Progenitor cell of endocrine pancreas (in vitro differentiated cells): Measurements from ENCODE around the gene SYT5. TPM values are rescaled to one million over a fixed set of nuclear protein-coding genes. Genes with fewer than 3 reads are reported as not detected.
A peak's percentile ranks its signal among the peaks of the same experiment; 100 is the strongest.
"Not testable (repeated sequence)": the region's sequence is repeated elsewhere in the genome, so short reads cannot be mapped to it uniquely, and the experiment has no call there.

Experiments used
- DNase-seq: peaks from one replicate; pipeline ENCODE4 v3.0.0; 2021; ENCODE audit warnings: low spot score; ENCODE audit not compliant: unreplicated experiment
- H3K27ac Mint-ChIP-seq: 2 replicates; pipeline ENCODE4 v1.8.0; 2021; ENCODE audit warnings: mild to moderate bottlenecking, moderate library complexity, mixed read lengths
- H3K27me3 Mint-ChIP-seq: 2 replicates; pipeline ENCODE4 v1.8.0; 2021; ENCODE audit warnings: mixed read lengths
- H3K36me3 Mint-ChIP-seq: 2 replicates; pipeline ENCODE4 v1.8.0; 2022; ENCODE audit warnings: mixed read lengths; ENCODE audit not compliant: insufficient read depth
- H3K4me1 Mint-ChIP-seq: 2 replicates; pipeline ENCODE4 v1.8.0; 2021; ENCODE audit warnings: low read depth, mixed read lengths
- H3K4me3 Mint-ChIP-seq: 2 replicates; pipeline ENCODE4 v1.8.0; 2021; ENCODE audit warnings: low read depth, mild to moderate bottlenecking, moderate library complexity, mixed read lengths
- H3K9me3 Mint-ChIP-seq: 2 replicates; pipeline ENCODE4 v1.8.0; 2021; ENCODE audit warnings: low read depth, mixed read lengths
- CTCF ChIP-seq: fragments of 200-600 bp; sonication (generic); IDR thresholded peaks from one replicate; pipeline ENCODE4 v1.5.0; 2021; ENCODE audit warnings: antibody characterized with exemption, mild to moderate bottlenecking; ENCODE audit not compliant: unreplicated experiment
- total RNA-seq: library from RNA; stranded (reverse); gene quantifications from 2 replicates; pipeline ENCODE4 v1.2.1, GENCODE V29; 2021

SYT5 gene
- total RNA-seq, 1 donor from 2014 or later: 4.8 TPM

DNA sequence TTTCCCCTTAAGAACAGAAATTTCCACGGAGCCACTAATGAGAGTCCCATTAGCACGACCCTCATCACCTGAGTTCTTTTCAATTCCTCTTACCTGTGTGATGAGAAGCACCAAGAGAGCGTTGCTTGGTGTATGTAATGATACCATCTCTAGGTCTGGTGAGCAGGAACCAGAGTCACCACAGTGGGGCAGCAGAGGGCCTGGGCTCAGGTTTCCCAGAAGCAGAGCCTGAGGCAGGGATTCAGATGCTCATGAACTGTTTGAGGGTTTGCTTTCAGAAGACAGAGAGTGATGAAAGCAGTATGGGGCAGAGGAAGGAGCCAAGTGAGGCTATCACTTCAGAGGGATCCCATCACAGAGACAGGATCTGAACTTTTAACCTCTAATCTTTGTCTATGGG lies 32.4 kb upstream of the SYT5 start:
- peaks cover 10% of the 10 kb centered on the region for H3K4me1 Mint-ChIP-seq
- no peaks in the 10 kb centered on the region for H3K36me3 Mint-ChIP-seq
- peaks cover 23% of the 10 kb centered on the region for H3K27me3 Mint-ChIP-seq
- DNase-seq: no peak
- TF ChIP-seq CTCF: peak; percentile 32
- no peak overlapping the region for H3K27ac Mint-ChIP-seq
- H3K9me3 Mint-ChIP-seq: peaks cover 12% of the 10 kb centered on the region
- H3K4me3 Mint-ChIP-seq: no peak overlapping the region

DNA sequence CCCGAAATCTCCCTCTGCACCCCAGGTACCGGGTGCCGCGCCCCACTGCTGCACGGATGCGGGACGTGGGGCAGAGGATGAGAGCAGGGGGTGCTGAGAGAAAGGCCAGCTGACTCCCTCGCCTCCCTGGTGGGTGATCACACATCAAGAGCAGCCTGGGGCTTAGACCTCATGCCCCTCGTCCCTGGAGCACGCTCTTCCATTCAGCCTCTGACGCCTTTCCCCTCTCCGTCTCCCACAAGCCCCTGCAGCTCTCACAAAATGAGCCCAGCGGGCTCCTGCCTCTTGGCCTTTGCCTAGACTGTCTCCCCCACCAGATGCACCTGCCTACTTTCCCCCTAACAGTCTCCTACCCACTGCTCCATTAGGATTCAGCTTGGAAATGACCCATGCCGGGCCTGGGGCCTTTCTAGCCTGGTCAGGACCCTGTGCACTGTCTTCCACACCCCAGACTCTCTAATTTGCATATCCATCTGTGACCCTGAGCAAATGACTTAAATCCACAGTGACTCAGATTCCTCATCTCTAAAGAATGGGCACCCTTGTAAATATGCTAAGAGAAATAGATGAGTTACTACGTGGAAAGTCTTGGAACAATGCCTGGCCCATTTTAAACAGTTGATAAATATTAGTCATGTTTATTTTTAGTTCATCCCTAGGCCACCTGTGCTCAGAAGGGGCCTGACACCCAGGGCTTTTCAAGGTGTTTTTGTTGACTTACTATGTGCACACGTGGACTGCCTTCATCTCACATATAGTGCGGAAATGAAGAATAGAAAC lies 29.8 kb upstream of the SYT5 start:
- Mint-ChIP-seq H3K27ac (peak overlapping the region; percentile 42), H3K4me1 (peaks cover 7% of the 10 kb centered on the region), H3K36me3 (no peaks in the 10 kb centered on the region), H3K27me3 (peaks cover 18% of the 10 kb centered on the region), H3K9me3 (peaks cover 4% of the 10 kb centered on the region), H3K4me3 (no peak overlapping the region)
- TF ChIP-seq CTCF: no peak
- no peak for DNase-seq

GRCh38 chr19:55208880-55209692 lies 29.0 kb upstream of the SYT5 start, which contains the start of gene PTPRH:
PTPRH (minus strand) TSS chr19:55209501; CDS start chr19:55209433, 68 bp downstream.
- H3K36me3 Mint-ChIP-seq: no peaks in the 10 kb centered on the region
- H3K9me3 Mint-ChIP-seq: peaks cover 4% of the 10 kb centered on the region
- peaks cover 24% of the 10 kb centered on the region for H3K27me3 Mint-ChIP-seq
- no peak for TF ChIP-seq CTCF
- peaks cover 7% of the 10 kb centered on the region for H3K4me1 Mint-ChIP-seq
- DNase-seq: no peak
- peak within 1 kb of the TSS; percentile 42 for H3K27ac Mint-ChIP-seq
- no peak within 1 kb of the TSS for H3K4me3 Mint-ChIP-seq

GRCh38 chr19:55206664-55207500 lies 26.8 kb upstream of the SYT5 start:
- no peak for TF ChIP-seq CTCF
- peak overlapping the region; percentile 89 for H3K27ac Mint-ChIP-seq
- H3K9me3 Mint-ChIP-seq: no peaks in the 10 kb centered on the region
- peak overlapping the region; percentile 57 for H3K4me3 Mint-ChIP-seq
- peak; percentile 31 for DNase-seq
- peaks cover 7% of the 10 kb centered on the region for H3K4me1 Mint-ChIP-seq
- peaks cover 33% of the 10 kb centered on the region for H3K27me3 Mint-ChIP-seq
- H3K36me3 Mint-ChIP-seq: no peaks in the 10 kb centered on the region

DNA sequence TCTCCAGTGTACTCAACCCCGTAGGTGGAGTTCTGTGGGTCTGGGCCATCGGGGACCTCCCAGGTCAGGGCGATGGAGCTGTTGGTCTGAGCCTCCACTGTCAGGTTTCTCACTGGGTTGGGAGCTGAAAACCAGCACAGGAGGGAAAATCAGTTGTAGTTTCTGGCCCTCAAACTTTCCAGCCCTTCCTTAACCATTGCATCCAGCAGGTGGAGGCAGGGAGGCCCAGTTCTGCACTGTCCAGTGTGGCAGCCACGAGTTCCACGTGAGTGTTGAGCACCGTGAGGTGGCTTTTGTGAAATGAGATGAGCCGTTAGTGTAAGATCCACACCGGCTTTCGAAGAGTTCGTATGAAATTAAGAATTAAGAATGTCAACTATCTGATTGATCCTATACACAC lies 22.1 kb upstream of the SYT5 start:
- H3K27ac Mint-ChIP-seq, H3K4me1 Mint-ChIP-seq, H3K36me3 Mint-ChIP-seq, H3K4me3 Mint-ChIP-seq, H3K9me3 Mint-ChIP-seq, DNase-seq: not testable (repeated sequence)
- peak; percentile 21 for TF ChIP-seq CTCF
- H3K27me3 Mint-ChIP-seq: peaks cover 49% of the 10 kb centered on the region
